Ishikawa (cell line): ENCODE measurements around the gene ZNF747.

ENCODE experiments used
- EP300 ChIP-seq: IDR thresholded peaks from 2 replicates; pipeline ENCODE4 v1.6.1; 2012; ENCODE audit warnings: borderline replicate concordance
- MAX ChIP-seq: IDR thresholded peaks from 2 replicates; pipeline ENCODE4 v1.6.1; 2012
- NFIC ChIP-seq: IDR thresholded peaks from 2 replicates; pipeline ENCODE4 v1.6.1; 2012
- RAD21 ChIP-seq: IDR thresholded peaks from 2 replicates; pipeline ENCODE4 v1.6.1; 2012; ENCODE audit warnings: low read depth
- TAF1 ChIP-seq: IDR thresholded peaks from 2 replicates; pipeline ENCODE4 v1.6.1; 2012; ENCODE audit warnings: low read depth, mild to moderate bottlenecking
- TCF12 ChIP-seq: IDR thresholded peaks from 2 replicates; pipeline ENCODE4 v1.6.1; 2012; ENCODE audit warnings: low read depth
- USF1 ChIP-seq: IDR thresholded peaks from 2 replicates; pipeline ENCODE4 v1.6.1; 2012

- TF ChIP-seq TCF12 (no peak), MAX (no peak), NFIC (no peak), EP300 (no peak), RAD21 (no peak), TAF1 (no peak), USF1 (no peak)
Measured at GRCh38 chr16:30551781-30552180, 17.1 kb upstream of the ZNF747 start.
